Astrocyte (in vitro differentiated cells and primary cell): ENCODE results near the gene CEP95. TPM values are rescaled to one million over a fixed set of nuclear protein-coding genes. Genes with fewer than 3 reads are reported as not detected.

ENCODE experiments used
- DNase-seq: peaks from one replicate; pipeline ENCODE4 v3.0.0-alpha.2; 2010; ENCODE audit warnings: low read depth
- FAIRE-seq: peaks from 2 replicates; lab custom pipeline; 2011; peaks lifted over from hg19 to GRCh38; lab: Jason Lieb, UNC
- H2AFZ ChIP-seq: 2 replicates; pipeline ENCODE4 v1.6.0; 2012; ENCODE audit warnings: low read depth, low read length, inconsistent platforms
- H3K27ac ChIP-seq: 2 replicates; pipeline ENCODE4 v1.5.1; 2011; ENCODE audit warnings: low read depth, low read length, inconsistent platforms
- H3K27me3 ChIP-seq: 2 replicates; pipeline ENCODE4 v1.6.0; 2011; ENCODE audit warnings: low read length, inconsistent platforms; ENCODE audit not compliant: insufficient read depth
- H3K36me3 ChIP-seq: 2 replicates; pipeline ENCODE4 v1.5.1; 2011; ENCODE audit warnings: low read length, inconsistent platforms; ENCODE audit not compliant: insufficient read depth
- H3K4me1 ChIP-seq: 2 replicates; pipeline ENCODE4 v1.5.1; 2011; ENCODE audit warnings: low read length, inconsistent platforms; ENCODE audit not compliant: insufficient read depth
- H3K4me2 ChIP-seq: 2 replicates; pipeline ENCODE4 v1.6.0; 2012; ENCODE audit warnings: low read length, inconsistent platforms
- H3K4me3 ChIP-seq: 2 replicates; pipeline ENCODE4 v1.5.1; 2011; ENCODE audit warnings: low read depth, mild to moderate bottlenecking, low read length, inconsistent platforms; ENCODE audit not compliant: insufficient read depth
- H3K79me2 ChIP-seq: 2 replicates; pipeline ENCODE4 v1.6.0; 2012; ENCODE audit warnings: mild to moderate bottlenecking, low read length, inconsistent platforms; ENCODE audit not compliant: insufficient read depth
- H3K9ac ChIP-seq: 2 replicates; pipeline ENCODE4 v1.6.0; 2012; ENCODE audit warnings: mild to moderate bottlenecking, low read length, inconsistent platforms
- H3K9me3 ChIP-seq: 2 replicates; pipeline ENCODE4 v1.5.1; 2012; ENCODE audit warnings: low read depth, mild to moderate bottlenecking, low read length, inconsistent platforms; ENCODE audit not compliant: insufficient read depth
- H4K20me1 ChIP-seq: 2 replicates; pipeline ENCODE4 v1.6.0; 2012; ENCODE audit warnings: low read length, inconsistent platforms; ENCODE audit not compliant: insufficient read depth
- H3K27ac Mint-ChIP-seq: one replicate; pipeline ENCODE4 v1.8.0; 2021; ENCODE audit warnings: mild to moderate bottlenecking, mixed read lengths; ENCODE audit not compliant: unreplicated experiment
- H3K27me3 Mint-ChIP-seq: one replicate; pipeline ENCODE4 v1.8.0; 2021; ENCODE audit warnings: low read depth, mixed read lengths; ENCODE audit not compliant: unreplicated experiment
- H3K36me3 Mint-ChIP-seq: one replicate; pipeline ENCODE4 v1.8.0; 2021; ENCODE audit warnings: low read depth, mixed read lengths; ENCODE audit not compliant: unreplicated experiment
- H3K4me1 Mint-ChIP-seq: one replicate; pipeline ENCODE4 v1.8.0; 2021; ENCODE audit warnings: low read depth, mixed read lengths; ENCODE audit not compliant: unreplicated experiment
- H3K4me3 Mint-ChIP-seq: one replicate; pipeline ENCODE4 v1.8.0; 2021; ENCODE audit warnings: mild to moderate bottlenecking, moderate library complexity, mixed read lengths; ENCODE audit not compliant: unreplicated experiment
- H3K9me3 Mint-ChIP-seq: one replicate; pipeline ENCODE4 v1.8.0; 2021; ENCODE audit warnings: mild to moderate bottlenecking, mixed read lengths; ENCODE audit not compliant: unreplicated experiment
- CTCF ChIP-seq: IDR thresholded peaks from 2 replicates; pipeline ENCODE4 v1.5.1; 2011; ENCODE audit warnings: low read depth, mild to moderate bottlenecking, inconsistent platforms, low read length, moderate library complexity; ENCODE audit not compliant: insufficient read depth
- EZH2 ChIP-seq: IDR thresholded peaks from 2 replicates; pipeline ENCODE4 v1.6.1; 2012; ENCODE audit warnings: mild to moderate bottlenecking, low read length, inconsistent platforms; ENCODE audit not compliant: insufficient read depth
- total RNA-seq: library from RNA; stranded (reverse); gene quantifications from 2 replicates; pipeline ENCODE4 v1.2.1, GENCODE V29; 2021

Gene CEP95
- total RNA-seq, 1 donor from 2014 or later = 35.2 TPM

GRCh38 chr17:64502809-64503208 is 4.0 kb upstream of the CEP95 start:
- no peak for FAIRE-seq
- peak overlapping the region; percentile 3 for H3K27ac ChIP-seq
- H3K4me3 ChIP-seq = peak overlapping the region; percentile 100
- H3K79me2 ChIP-seq = peaks cover 84% of the 10 kb centered on the region
- Mint-ChIP-seq H3K27ac (peak overlapping the region; percentile 1), H3K27me3 (no peaks in the 10 kb centered on the region), H3K36me3 (peaks cover 22% of the 10 kb centered on the region), H3K9me3 (no peaks in the 10 kb centered on the region), H3K4me1 (peaks cover 49% of the 10 kb centered on the region), H3K4me3 (peak overlapping the region; percentile 94)
- peaks cover 33% of the 10 kb centered on the region for H3K4me1 ChIP-seq
- no peaks in the 10 kb centered on the region for H3K27me3 ChIP-seq
- no peaks in the 10 kb centered on the region for H3K9me3 ChIP-seq
- no peak for TF ChIP-seq CTCF
- no peak for TF ChIP-seq EZH2
- no peak overlapping the region for H2AFZ ChIP-seq
- peaks cover 69% of the 10 kb centered on the region for H3K36me3 ChIP-seq
- peak overlapping the region; percentile 90 for H3K4me2 ChIP-seq
- peak; percentile 55 for DNase-seq
- peak overlapping the region; percentile 100 for H3K9ac ChIP-seq
- peaks cover 87% of the 10 kb centered on the region for H4K20me1 ChIP-seq

- peak overlapping the region; percentile 100 for H3K9ac ChIP-seq
- peak overlapping the region; percentile 100 for H3K4me3 ChIP-seq
- no peak overlapping the region for H2AFZ ChIP-seq
- no peaks in the 10 kb centered on the region for H3K27me3 ChIP-seq
- Mint-ChIP-seq H3K27ac (no peak overlapping the region), H3K4me1 (peaks cover 45% of the 10 kb centered on the region), H3K36me3 (peaks cover 22% of the 10 kb centered on the region), H3K27me3 (no peaks in the 10 kb centered on the region), H3K4me3 (peak overlapping the region; percentile 94), H3K9me3 (no peaks in the 10 kb centered on the region)
- H3K27ac ChIP-seq = no peak overlapping the region
- peaks cover 33% of the 10 kb centered on the region for H3K4me1 ChIP-seq
- peak overlapping the region; percentile 90 for H3K4me2 ChIP-seq
- no peaks in the 10 kb centered on the region for H3K9me3 ChIP-seq
- H4K20me1 ChIP-seq = peaks cover 87% of the 10 kb centered on the region
- no peak for FAIRE-seq
- TF ChIP-seq CTCF = no peak
- TF ChIP-seq EZH2 = no peak
- DNase-seq = no peak
- peaks cover 89% of the 10 kb centered on the region for H3K79me2 ChIP-seq
- peaks cover 64% of the 10 kb centered on the region for H3K36me3 ChIP-seq
Observed at GRCh38 chr17:64503341-64503740, 3.4 kb upstream of the CEP95 start.
